ENCODE results near the gene SLC35G4.
A peak's percentile ranks its signal among the peaks of the same experiment; 100 is the strongest.

DNA sequence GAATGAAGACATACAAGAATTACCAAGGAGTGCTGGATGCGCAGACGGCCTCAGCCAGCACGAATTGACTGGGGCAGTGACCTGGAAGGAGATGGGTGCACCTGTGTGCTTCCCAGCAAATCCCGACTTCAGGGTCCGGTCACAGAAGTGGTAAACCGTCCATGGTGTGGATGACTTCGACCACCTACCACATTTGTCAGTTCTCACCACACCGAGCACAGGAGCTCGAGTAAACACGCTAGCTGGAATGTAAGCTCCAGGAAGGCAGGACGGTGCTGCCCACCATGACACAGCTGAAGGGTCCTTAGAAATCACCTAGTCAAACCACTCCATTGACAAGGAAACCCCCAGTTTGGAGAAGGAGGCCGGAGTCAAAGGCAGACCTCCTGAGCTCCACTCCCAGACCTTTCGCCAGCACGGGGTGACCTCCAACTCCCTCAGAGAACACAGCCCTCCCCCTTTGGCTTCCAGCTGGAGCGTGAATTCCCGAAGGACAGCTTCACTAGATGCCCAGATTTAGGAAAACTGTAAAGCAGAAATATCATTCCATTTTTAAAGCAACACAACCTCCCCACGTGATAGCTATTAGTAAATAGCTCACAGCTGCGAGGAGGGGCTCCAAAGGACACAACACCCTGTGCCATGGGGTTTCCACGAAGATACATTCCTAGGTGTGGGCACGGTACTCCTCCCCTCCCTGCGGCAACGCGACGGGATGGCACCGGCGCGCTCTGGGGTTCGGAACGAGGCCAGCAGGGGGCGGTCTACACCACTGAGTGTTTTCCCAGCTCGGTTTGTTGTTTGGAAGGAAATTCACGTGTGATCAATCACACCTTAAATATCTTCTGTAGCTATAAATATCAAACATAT is 45.6 kb downstream of the SLC35G4 start:
- no peak for TF ChIP-seq EP300 (IDR thresholded peaks at IDR 0.05)
- TF ChIP-seq, protein P1, sequence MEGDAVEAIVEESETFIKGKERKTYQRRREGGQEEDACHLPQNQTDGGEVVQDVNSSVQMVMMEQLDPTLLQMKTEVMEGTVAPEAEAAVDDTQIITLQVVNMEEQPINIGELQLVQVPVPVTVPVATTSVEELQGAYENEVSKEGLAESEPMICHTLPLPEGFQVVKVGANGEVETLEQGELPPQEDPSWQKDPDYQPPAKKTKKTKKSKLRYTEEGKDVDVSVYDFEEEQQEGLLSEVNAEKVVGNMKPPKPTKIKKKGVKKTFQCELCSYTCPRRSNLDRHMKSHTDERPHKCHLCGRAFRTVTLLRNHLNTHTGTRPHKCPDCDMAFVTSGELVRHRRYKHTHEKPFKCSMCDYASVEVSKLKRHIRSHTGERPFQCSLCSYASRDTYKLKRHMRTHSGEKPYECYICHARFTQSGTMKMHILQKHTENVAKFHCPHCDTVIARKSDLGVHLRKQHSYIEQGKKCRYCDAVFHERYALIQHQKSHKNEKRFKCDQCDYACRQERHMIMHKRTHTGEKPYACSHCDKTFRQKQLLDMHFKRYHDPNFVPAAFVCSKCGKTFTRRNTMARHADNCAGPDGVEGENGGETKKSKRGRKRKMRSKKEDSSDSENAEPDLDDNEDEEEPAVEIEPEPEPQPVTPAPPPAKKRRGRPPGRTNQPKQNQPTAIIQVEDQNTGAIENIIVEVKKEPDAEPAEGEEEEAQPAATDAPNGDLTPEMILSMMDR (IDR thresholded peaks at IDR 0.05), result peak; percentile 56 to 79 (median 69)
- no peak for TF ChIP-seq POLR2A (IDR thresholded peaks at IDR 0.05)
